ENCODE measurements around the gene GJA9.
"Not testable (repeated sequence)": the region's sequence is repeated elsewhere in the genome, so short reads cannot be mapped to it uniquely, and the experiment has no call there.

GJA9 gene

DNA sequence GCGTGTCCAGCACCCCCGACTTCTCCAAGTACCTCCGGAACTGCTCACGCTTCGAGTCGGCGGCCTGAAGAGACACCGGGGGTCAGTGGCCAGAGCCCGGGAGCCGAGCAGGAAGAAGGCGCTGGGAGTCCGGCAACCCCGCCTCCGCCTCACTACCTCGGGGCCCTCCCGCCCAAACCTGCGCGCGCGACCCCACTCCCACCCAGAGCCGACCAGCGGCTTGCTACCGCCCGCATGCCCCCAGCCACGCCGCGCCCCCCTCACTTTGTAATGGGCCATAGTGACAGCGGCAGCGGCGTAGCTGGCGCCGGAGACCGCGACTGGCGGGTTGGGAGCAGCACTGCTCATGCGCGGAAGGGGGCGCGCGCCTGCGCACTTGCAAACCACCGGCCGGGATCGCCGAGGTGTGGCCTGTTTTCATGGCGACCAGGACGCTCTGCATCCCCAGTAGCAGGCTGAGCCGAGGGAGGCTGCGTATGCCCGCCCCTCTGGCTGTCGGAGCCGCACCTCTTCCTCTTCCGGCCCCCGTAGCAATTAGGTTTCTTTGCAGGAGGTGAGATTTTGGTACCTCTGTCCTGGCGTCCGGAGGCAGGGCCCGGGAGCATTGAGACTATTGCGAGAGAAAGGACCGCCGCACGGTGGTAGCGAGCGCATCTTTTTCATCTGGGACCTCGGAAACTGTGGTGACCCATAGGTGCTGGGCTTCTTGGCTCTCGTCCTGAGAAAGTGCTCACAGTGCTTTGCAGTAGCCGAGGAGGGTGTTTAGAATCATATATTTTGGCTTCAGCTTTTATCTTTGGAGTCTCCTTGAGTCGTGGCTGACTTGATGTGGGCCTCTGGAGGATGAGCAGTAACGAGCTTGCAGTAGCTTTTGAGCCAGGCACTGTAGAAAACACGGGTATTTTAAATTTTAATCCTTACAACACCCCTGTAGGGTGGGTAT, 8.1 kb downstream of the GJA9 start, which contains the start of gene MYCBP:
Gene MYCBP (minus strand): TSS at position 322 of the 943 bp plus-strand sequence. CDS start 43 bp downstream, at position 279.
- DNase-seq, result peak; percentile 83 to 99 (median 94)

DNA sequence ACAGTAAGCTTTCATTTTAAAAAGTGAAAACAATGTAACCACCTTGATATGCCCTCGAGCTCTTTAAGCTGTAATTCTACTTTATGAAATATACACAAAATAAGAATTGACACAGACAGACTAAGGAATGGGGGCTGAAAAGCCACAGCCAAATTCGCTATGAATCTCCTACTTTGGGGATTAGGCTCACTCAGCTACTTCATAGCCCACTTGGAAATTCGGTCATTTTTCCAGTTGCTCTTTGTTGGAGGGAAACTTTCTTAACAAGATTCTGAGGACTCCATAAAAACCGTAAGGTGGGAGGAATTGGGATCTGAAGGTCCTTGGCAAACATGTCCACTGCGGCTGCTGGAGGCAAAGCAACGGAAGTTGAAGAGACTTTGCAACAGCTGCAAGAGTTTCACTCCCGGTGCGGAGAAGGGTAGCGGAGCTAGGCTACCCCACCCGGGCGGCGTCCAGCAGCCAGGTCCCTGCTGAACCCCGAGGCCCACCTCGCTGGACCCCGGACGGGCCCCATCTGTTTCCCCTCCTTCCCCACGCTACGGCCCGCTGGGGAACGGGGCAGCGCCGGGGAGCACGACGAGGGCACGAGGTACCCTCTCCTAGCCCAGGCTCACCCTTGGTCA, 8.9 kb downstream of the GJA9 start:
- peak in 5 of 56 donors; percentile 22 to 45 (median 33) for DNase-seq

- no peak for DNase-seq
Measured at GRCh38 chr1:38870996-38871395, 10.4 kb downstream of the GJA9 start.

DNA sequence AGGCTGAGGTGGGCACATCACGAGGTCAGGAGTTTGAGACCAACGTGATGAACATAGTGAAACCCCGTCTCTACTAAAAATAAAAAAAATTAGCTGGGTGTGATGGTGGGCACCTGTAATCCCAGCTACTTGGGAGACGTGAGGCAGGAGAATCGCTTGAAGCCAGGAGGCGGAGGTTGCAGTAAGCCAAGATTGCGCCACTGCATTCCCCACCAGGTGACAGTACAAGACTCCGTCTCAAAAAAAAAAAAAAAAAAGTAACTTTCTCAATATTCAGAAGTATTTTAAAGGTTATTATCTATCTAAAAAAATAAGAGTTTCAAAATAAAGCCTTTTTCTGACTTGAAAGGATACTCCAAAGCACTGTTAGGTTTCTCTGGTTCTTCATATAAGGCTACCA, 14.2 kb downstream of the GJA9 start:
- no peak for DNase-seq

GRCh38 chr1:38865112-38865715, 16.2 kb downstream of the GJA9 start:
- no peak for DNase-seq

- no peak for DNase-seq
Measured at GRCh38 chr1:38860454-38860795, 21.0 kb downstream of the GJA9 start.

- DNase-seq, result peak; percentile 79 to 100 (median 98)
Measured at GRCh38 chr1:38859561-38860453, 21.6 kb downstream of the GJA9 start, which contains the start of gene RRAGC. TSS of gene RRAGC (minus strand) at chr1:38859772. CDS start at chr1:38859646, 126 bp downstream.

GRCh38 chr1:38858833-38859560, 22.4 kb downstream of the GJA9 start:
- peak in 25 of 56 donors; percentile 17 to 58 (median 40) for DNase-seq

DNA sequence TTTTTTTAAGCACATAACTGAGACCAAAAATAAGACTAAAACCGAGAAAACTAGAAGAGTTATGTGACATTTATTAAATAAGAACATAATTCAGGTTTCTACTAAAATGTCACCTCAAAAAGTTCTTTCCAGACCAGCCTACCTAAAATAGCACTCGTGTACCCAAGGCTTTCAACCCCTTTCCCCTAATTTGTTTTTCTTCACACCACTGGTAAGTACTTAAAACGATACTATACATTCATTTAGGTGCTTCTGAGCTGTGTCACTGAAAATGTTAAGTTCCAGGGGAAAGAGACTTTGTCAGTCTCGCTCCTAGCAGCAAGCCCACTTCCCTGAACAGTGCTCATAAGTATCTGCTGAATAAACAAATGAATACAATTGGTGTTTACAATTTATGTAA, 28.6 kb downstream of the GJA9 start:
- no peak for DNase-seq

DNA sequence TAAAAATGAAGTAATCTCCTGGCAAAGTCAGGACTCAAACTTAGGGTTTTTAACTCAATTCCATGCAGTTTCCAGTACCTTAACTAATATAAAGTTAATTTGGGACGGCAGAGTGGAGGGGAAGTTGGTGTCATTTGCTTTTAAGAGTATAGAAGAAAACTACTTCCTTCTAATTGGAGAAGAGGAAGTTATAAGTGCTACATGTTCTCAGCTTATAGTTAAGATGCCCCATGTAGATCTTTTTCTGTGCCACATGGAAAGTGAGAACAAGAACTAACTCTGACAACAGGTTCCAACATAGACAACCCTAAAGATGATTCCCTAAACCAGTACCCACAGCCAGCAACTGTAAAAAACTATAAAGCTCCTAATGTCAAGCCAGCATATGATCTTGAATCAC, 33.3 kb downstream of the GJA9 start:
- DNase-seq, result no peak

DNA sequence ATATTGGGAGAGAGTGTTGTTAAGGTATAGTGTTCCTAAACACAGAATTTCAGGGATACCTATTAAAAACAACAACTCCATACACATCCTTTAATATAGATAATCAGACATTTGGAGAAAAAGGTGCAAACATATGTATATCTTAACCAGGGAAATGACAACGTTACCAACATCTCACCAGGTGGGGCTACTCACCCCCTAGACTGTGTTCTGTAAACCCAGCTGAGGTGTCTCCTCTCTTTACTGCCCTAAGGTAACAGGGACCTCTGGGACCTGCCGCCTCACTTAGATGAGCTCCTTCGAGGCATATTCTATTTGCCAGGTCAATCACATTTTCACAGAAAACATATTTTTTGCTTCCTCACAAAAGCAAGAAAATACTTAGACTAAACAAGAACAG, 35.2 kb downstream of the GJA9 start:
- no peak for DNase-seq

- not testable (repeated sequence) for DNase-seq
Measured at GRCh38 chr1:38845088-38845487, 36.3 kb downstream of the GJA9 start.

- no peak for DNase-seq
Measured at GRCh38 chr1:38840281-38840680, 41.1 kb downstream of the GJA9 start.

GRCh38 chr1:38839363-38839762, 42.0 kb downstream of the GJA9 start:
- no peak for DNase-seq

DNA sequence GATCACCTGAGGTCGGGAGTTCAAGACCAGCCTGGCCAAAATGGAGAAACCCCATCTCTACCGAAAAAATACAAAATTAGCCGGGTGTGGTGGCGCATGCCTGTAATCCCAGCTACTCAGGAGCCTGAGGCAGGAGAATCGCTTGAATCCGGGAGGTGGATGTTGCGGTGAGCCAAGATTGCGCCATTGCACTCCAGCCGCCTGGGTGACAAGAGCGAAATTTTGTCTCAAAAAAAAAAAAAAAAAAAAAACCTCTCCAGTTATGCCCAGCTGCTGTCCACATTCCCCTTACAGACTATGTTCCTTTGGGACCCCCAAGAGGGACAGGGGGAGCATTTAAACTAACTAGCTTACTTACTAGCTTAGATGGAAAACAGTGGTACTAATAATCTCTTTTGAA, 45.1 kb downstream of the GJA9 start:
- DNase-seq, result not testable (repeated sequence)

DNA sequence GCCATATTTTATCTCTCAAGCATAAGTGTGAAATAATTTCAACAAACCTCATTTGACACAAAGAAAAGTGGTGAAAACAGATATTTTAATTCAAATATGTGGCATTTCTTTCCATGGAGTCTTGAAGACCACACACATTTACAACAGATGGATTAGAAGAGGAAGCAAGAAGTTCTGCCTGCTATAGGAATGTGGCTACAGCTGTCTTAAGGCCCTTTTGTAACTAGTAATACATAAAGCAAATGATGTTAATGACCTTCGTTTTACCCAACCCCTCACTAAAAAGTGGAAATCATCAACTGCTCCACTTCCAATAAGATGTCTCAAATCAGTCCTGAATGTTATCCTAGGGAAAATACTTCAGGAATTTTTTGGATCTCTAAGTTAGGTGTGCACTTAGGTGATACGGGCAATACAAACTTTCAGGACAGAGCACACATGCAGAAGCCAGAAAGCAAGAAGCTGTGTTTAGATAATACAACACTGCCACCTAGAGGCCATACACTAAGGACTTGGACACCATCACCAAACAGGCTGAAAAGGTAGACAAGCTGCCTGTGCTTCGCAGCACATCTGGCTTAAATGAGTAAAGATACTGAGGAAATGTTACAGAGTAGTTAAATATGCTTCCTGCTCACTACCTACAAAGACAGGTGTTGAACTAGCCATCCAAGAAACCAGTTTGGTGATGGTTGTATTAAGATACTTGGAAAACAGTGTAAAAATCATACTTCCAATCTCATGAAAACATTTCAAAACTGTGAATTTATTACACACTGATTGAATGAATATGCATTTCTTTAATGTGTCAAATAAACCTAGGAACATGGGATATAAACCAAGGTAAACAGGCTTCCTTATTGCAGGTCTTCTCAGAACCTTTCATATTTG, 46.2 kb downstream of the GJA9 start:
- DNase-seq, result peak in 15 of 56 donors; percentile 2 to 67 (median 25)

DNA sequence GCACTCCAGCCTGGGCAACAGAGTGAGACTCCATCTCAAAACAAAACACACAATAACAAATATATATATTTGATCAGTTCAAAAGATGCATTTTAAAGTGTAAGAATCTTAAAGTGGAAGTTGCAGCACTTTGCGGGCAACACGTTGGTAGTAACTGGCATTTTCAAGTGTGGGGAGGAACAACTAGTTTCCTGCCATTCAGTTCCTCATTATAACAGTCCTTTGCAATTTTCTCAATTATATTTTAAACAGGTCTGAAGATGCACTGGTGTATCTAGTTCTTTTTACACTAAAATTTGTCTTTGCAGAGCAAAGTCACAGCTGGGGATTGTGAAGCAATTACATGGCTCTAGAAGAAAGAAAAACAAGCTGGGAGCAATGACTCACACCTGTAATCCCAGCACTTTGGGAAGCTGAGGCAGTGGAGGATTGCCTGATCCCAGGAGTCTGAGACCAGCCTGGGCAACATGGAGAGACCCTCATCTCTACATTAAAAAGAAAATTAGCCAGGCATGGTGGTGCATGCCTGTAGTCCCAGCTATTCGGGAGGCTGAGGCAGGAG, 47.1 kb downstream of the GJA9 start:
- no peak for DNase-seq

- peak in 23 of 56 donors; percentile 7 to 69 (median 26) for DNase-seq
Measured at GRCh38 chr1:38833146-38833545, 48.2 kb downstream of the GJA9 start.

- DNase-seq, result no peak
Measured at GRCh38 chr1:38832370-38832734, 49.0 kb downstream of the GJA9 start.

Data from amygdala (tissue), 56 donors.